K562 (cell line): Measurements from ENCODE around the gene TESMIN. TPM values are rescaled to one million over a fixed set of nuclear protein-coding genes. Genes with fewer than 3 reads are reported as not detected.
A peak's percentile ranks its signal among the peaks of the same experiment; 100 is the strongest.

Experiments
- BCOR ChIP-seq: fragments of 450-650 bp; IDR thresholded peaks from 2 replicates; pipeline ENCODE4 v1.6.1; 2016
- CHD2 ChIP-seq: IDR thresholded peaks from 2 replicates; pipeline ENCODE4 v1.6.1; 2011; ENCODE audit warnings: low read depth, low read length
- COPS2 ChIP-seq: fragments of 450-650 bp; conservative IDR thresholded peaks from 2 replicates; pipeline ENCODE4 v1.6.1; 2016; ENCODE audit warnings: mild to moderate bottlenecking, moderate library complexity
- DPF2 ChIP-seq: fragments of 450-650 bp; IDR thresholded peaks from 2 replicates; pipeline ENCODE4 v1.6.1; 2016
- ETV5 ChIP-seq: sonication (generic); formaldehyde crosslinking; IDR thresholded peaks from 2 replicates; pipeline ENCODE4 v1.4.0; 2020; ENCODE audit warnings: low read depth, mild to moderate bottlenecking, missing genetic modification reagents
- FOXJ3 ChIP-seq: sonication (generic); formaldehyde crosslinking; IDR thresholded peaks from 2 replicates; pipeline ENCODE4 v1.4.0; 2020; ENCODE audit warnings: mild to moderate bottlenecking, missing genetic modification reagents
- HMGN3 ChIP-seq: IDR thresholded peaks from 2 replicates; pipeline ENCODE4 v1.6.1; 2011; ENCODE audit warnings: borderline replicate concordance, low read depth, mild to moderate bottlenecking, mixed read lengths, low read length; ENCODE audit not compliant: insufficient read length; ENCODE audit errors: extremely low read depth
- KDM5B ChIP-seq: fragments of 200-600 bp; sonication (generic); IDR thresholded peaks from 2 replicates; pipeline ENCODE4 v1.6.1; 2012; ENCODE audit warnings: low read depth, mild to moderate bottlenecking, moderate library complexity, low read length, control low read depth, inconsistent platforms; ENCODE audit not compliant: insufficient replicate concordance
- NCOA1 ChIP-seq: fragments of 450-650 bp; IDR thresholded peaks from 2 replicates; pipeline ENCODE4 v1.6.1; 2016; ENCODE audit warnings: low read depth
- NFRKB ChIP-seq: fragments of 450-650 bp; IDR thresholded peaks from 2 replicates; pipeline ENCODE4 v1.6.1; 2016; ENCODE audit warnings: low read depth
- PHB2 ChIP-seq: fragments of 450-650 bp; IDR thresholded peaks from 2 replicates; pipeline ENCODE4 v1.6.1; 2017; ENCODE audit warnings: low read depth
- PTRF ChIP-seq: fragments of 450-650 bp; IDR thresholded peaks from 2 replicates; pipeline ENCODE4 v1.6.1; 2016; ENCODE audit warnings: mild to moderate bottlenecking, missing genetic modification characterization, missing compliant biosample characterization
- PURB ChIP-seq: sonication (generic); formaldehyde crosslinking; IDR thresholded peaks from 2 replicates; pipeline ENCODE4 v1.9.0; 2021; ENCODE audit warnings: low read depth, mild to moderate bottlenecking, missing genetic modification reagents
- SIX5 ChIP-seq, 2 experiments: IDR thresholded peaks; 2 replicates each; pipeline ENCODE4 v1.6.1; 2011; ENCODE audit warnings: low read length in 2 of 2, borderline replicate concordance in 1 of 2, low read depth in 1 of 2, mild to moderate bottlenecking in 1 of 2, moderate library complexity in 1 of 2; ENCODE audit not compliant: insufficient read depth in 1 of 2
- TARDBP ChIP-seq: fragments of 450-650 bp; IDR thresholded peaks from 2 replicates; pipeline ENCODE4 v1.6.1; 2016
- ZNF212 ChIP-seq: fragments of 450-650 bp; formaldehyde crosslinking; IDR thresholded peaks from 2 replicates; pipeline ENCODE4 v1.4.0; 2020; ENCODE audit warnings: mild to moderate bottlenecking
- ZNF41 ChIP-seq: fragments of 250-450 bp; sonication (Bioruptor Pico); conservative IDR thresholded peaks from 2 replicates; pipeline ENCODE4 v1.4.0; 2020; ENCODE audit warnings: mild to moderate bottlenecking
- ZNF696 ChIP-seq: fragments of 250-450 bp; sonication (Bioruptor Pico); conservative IDR thresholded peaks from 2 replicates; pipeline ENCODE4 v1.4.0; 2020; ENCODE audit warnings: mild to moderate bottlenecking, moderate library complexity
- polyA plus RNA-seq, 8 experiments: library from polyadenylated mRNA; depleted of rRNA in 4 of 8; stranded (reverse) in 5 of 8; unstranded in 3 of 8; fragments of >200 nt; fragmentation: Nextera tagmentation in 2 of 8; fragmentation: Illumina TruSeq in 1 of 8; extraction: Ambion mirVana in 2 of 8; extraction: Trizol in 1 of 8; gene quantifications; 2 replicates each; pipeline versions ENCODE4 v1.2.1 to v1.2.3, GENCODE V29; 2011 to 2014; ENCODE audit warnings: inconsistent platforms in 1 of 8, missing spikeins in 1 of 8
- total RNA-seq, 7 experiments: library from RNA; depleted of rRNA in 6 of 7; stranded (reverse); fragments of >200 nt in 6 of 7; fragmentation: Illumina TruSeq in 2 of 7; extraction: Trizol in 2 of 7; gene quantifications; 2 replicates each; pipeline versions ENCODE4 v1.2.1 to v1.2.3, GENCODE V29; 2011 to 2021; ENCODE audit warnings: low replicate concordance in 1 of 7
- TF ChIP-seq, protein P1 (sequence below): fragments of 450-650 bp; IDR thresholded peaks from 2 replicates; pipeline ENCODE4 v1.6.1; 2017; ENCODE audit warnings: antibody characterized with exemption
- TF ChIP-seq, protein P2 (sequence below): fragments of 450-650 bp; conservative IDR thresholded peaks from 2 replicates; pipeline ENCODE4 v1.6.1; 2016; ENCODE audit warnings: missing genetic modification characterization, low read depth, mild to moderate bottlenecking, missing compliant biosample characterization, moderate library complexity
- TF ChIP-seq, protein P3 (sequence below): fragments of 450-650 bp; conservative IDR thresholded peaks from 2 replicates; pipeline ENCODE4 v1.6.1; 2016; ENCODE audit warnings: missing genetic modification characterization, low read depth, mild to moderate bottlenecking, control low read depth, missing compliant biosample characterization
- TF ChIP-seq, protein P4 (sequence below): fragments of 250-450 bp; sonication (Bioruptor Pico); IDR thresholded peaks from 2 replicates; pipeline ENCODE4 v1.4.0; 2020; ENCODE audit warnings: mild to moderate bottlenecking

TESMIN gene
- total and polyA plus RNA-seq, 9 of the 15 experiments (the other 6 are each of a cell fraction or from before 2014, with no cell fraction given), result 8.9 to 50.5 (median 15.0) TPM

DNA sequence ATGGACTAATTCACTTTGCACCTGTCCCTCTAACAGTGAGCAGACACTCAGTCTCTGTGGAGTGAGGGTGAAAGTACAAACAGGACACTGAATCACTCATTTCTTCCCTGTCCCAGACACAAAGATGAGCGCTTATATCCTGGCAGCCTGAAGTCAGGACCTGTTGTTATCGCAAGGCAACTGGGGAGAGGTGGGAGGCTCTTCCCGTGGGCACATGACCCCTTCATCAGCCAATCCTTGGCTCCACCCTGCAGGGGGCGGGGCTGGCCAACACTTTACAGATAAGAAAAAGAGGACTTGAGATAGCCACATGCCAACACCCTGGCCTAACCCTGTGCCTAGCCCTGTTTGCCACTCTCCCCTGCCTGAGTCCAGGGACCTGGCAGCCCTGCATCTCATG, 29.5 kb upstream of the TESMIN start (continued):
- no peak for TF ChIP-seq PURB
- TF ChIP-seq ETV5 (CRISPR knock-in tag), result no peak
- TF ChIP-seq, protein P1, sequence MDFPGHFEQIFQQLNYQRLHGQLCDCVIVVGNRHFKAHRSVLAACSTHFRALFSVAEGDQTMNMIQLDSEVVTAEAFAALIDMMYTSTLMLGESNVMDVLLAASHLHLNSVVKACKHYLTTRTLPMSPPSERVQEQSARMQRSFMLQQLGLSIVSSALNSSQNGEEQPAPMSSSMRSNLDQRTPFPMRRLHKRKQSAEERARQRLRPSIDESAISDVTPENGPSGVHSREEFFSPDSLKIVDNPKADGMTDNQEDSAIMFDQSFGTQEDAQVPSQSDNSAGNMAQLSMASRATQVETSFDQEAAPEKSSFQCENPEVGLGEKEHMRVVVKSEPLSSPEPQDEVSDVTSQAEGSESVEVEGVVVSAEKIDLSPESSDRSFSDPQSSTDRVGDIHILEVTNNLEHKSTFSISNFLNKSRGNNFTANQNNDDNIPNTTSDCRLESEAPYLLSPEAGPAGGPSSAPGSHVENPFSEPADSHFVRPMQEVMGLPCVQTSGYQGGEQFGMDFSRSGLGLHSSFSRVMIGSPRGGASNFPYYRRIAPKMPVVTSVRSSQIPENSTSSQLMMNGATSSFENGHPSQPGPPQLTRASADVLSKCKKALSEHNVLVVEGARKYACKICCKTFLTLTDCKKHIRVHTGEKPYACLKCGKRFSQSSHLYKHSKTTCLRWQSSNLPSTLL, result no peak
- TF ChIP-seq FOXJ3, result no peak
- TF ChIP-seq BCOR, result no peak
- TF ChIP-seq NCOA1, result no peak
- TF ChIP-seq, protein P2, sequence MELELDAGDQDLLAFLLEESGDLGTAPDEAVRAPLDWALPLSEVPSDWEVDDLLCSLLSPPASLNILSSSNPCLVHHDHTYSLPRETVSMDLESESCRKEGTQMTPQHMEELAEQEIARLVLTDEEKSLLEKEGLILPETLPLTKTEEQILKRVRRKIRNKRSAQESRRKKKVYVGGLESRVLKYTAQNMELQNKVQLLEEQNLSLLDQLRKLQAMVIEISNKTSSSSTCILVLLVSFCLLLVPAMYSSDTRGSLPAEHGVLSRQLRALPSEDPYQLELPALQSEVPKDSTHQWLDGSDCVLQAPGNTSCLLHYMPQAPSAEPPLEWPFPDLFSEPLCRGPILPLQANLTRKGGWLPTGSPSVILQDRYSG, result no peak
- TF ChIP-seq, protein P3, sequence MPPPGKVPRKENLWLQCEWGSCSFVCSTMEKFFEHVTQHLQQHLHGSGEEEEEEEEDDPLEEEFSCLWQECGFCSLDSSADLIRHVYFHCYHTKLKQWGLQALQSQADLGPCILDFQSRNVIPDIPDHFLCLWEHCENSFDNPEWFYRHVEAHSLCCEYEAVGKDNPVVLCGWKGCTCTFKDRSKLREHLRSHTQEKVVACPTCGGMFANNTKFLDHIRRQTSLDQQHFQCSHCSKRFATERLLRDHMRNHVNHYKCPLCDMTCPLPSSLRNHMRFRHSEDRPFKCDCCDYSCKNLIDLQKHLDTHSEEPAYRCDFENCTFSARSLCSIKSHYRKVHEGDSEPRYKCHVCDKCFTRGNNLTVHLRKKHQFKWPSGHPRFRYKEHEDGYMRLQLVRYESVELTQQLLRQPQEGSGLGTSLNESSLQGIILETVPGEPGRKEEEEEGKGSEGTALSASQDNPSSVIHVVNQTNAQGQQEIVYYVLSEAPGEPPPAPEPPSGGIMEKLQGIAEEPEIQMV, result no peak
- TF ChIP-seq CHD2, result no peak
- TF ChIP-seq HMGN3, result no peak
- peak; percentile 51; the same call in 1 of the 2 replicates for TF ChIP-seq DPF2
- no peak for TF ChIP-seq ZNF41 (CRISPR knock-in tag)
- no peak for TF ChIP-seq COPS2
- no peak for TF ChIP-seq TARDBP
- TF ChIP-seq ZNF696 (CRISPR knock-in tag), result no peak
- TF ChIP-seq NFRKB, result no peak
- no peak for TF ChIP-seq KDM5B
- TF ChIP-seq PHB2, result no peak
- TF ChIP-seq ZNF212 (CRISPR knock-in tag), result no peak
- TF ChIP-seq SIX5 (IDR thresholded peaks at IDR 0.05; ENCODE audit: borderline replicate concordance in 1 of 2, insufficient read depth in 1 of 2, low read depth in 1 of 2, low read length in 2 of 2), result no peak
- TF ChIP-seq, protein P4, sequence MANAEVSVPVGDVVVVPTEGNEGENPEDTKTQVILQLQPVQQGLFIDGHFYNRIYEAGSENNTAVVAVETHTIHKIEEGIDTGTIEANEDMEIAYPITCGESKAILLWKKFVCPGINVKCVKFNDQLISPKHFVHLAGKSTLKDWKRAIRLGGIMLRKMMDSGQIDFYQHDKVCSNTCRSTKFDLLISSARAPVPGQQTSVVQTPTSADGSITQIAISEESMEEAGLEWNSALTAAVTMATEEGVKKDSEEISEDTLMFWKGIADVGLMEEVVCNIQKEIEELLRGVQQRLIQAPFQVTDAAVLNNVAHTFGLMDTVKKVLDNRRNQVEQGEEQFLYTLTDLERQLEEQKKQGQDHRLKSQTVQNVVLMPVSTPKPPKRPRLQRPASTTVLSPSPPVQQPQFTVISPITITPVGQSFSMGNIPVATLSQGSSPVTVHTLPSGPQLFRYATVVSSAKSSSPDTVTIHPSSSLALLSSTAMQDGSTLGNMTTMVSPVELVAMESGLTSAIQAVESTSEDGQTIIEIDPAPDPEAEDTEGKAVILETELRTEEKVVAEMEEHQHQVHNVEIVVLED (CRISPR knock-in tag), result no peak
- no peak for TF ChIP-seq PTRF
